Right lobe of liver (tissue), 4 donors: ENCODE measurements around the gene FAM168B.

Experiments used
- POLR2A ChIP-seq: fragments of 450-650 bp; IDR thresholded peaks from one replicate; pipeline ENCODE4 v1.6.1; 2017; ENCODE audit warnings: antibody characterized with exemption, mild to moderate bottlenecking
- TF ChIP-seq, protein P1 (sequence below), 4 donors: fragments of 200-600 bp in 3 of 4; fragments of 450-650 bp in 1 of 4; IDR thresholded peaks; one replicate each; pipeline versions ENCODE4 v1.5.1 to v1.8.0; 2016 to 2022; ENCODE audit warnings: antibody characterized with exemption in 4 of 4, mild to moderate bottlenecking in 2 of 4
- donor health status: DM: no; HTN: no; CAD: no.
- donor health status: DM: no; HTN: no; CAD: no.
- donor health status: DM: no; HTN: yes; CAD: no.

DNA sequence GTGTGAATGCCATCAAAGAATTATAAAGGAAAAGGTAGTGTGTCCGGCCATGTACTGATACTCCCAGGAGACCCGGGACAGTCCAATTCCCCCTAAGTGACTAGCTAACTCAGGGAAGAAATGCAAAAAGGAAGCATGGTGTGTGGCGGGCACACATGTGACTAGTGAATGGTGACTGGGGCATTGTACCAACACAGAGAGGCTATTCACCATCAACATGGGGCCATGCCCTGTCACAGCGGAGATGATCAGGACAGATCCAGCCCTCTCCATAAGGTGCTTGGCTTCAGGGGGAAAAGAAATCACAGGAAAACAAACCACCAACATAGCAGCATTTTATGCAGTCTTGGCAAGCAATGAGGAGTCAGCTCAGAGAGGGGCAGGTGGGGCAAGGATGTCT lies 34.3 kb downstream of the FAM168B start:
- no peak for TF ChIP-seq POLR2A
- TF ChIP-seq, protein P1, sequence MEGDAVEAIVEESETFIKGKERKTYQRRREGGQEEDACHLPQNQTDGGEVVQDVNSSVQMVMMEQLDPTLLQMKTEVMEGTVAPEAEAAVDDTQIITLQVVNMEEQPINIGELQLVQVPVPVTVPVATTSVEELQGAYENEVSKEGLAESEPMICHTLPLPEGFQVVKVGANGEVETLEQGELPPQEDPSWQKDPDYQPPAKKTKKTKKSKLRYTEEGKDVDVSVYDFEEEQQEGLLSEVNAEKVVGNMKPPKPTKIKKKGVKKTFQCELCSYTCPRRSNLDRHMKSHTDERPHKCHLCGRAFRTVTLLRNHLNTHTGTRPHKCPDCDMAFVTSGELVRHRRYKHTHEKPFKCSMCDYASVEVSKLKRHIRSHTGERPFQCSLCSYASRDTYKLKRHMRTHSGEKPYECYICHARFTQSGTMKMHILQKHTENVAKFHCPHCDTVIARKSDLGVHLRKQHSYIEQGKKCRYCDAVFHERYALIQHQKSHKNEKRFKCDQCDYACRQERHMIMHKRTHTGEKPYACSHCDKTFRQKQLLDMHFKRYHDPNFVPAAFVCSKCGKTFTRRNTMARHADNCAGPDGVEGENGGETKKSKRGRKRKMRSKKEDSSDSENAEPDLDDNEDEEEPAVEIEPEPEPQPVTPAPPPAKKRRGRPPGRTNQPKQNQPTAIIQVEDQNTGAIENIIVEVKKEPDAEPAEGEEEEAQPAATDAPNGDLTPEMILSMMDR (IDR thresholded peaks at IDR 0.05) = no peak
